CD4-positive, alpha-beta memory T cell (primary cell): ENCODE measurements around the gene NUBPL. TPM values are rescaled to one million over a fixed set of nuclear protein-coding genes. Genes with fewer than 3 reads are reported as not detected.

Experiments
- CTCF ChIA-PET: fragments of 350-600 bp; sonication (Branson Sonifier 250); formaldehyde crosslinking; loops from one replicate; lab custom pipeline; 2021; ENCODE audit warnings: inconsistent platforms; ENCODE audit not compliant: partially characterized antibody; lab: Charles Lee
- POLR2A ChIA-PET: fragments of 350-600 bp; sonication (Branson Sonifier 250); formaldehyde crosslinking; loops from one replicate; lab custom pipeline; 2021; ENCODE audit not compliant: partially characterized antibody; lab: Charles Lee
- DNase-seq, 5 donors: peaks; one replicate each; pipeline versions ENCODE4 v3.0.0 to v3.0.0-alpha.2; 2020 to 2022; ENCODE audit warnings: mixed read lengths in 1 of 5
- H3K27ac ChIP-seq: one replicate; pipeline ENCODE4 v1.7.0; 2013; ENCODE audit warnings: low read depth, low read length
- H3K27me3 ChIP-seq: 2 replicates; pipeline ENCODE4 v1.7.0; 2013; ENCODE audit warnings: mild to moderate bottlenecking, low read length, moderate library complexity; ENCODE audit not compliant: insufficient read depth
- H3K36me3 ChIP-seq: 2 replicates; pipeline ENCODE4 v1.7.0; 2013; ENCODE audit warnings: mild to moderate bottlenecking, low read length, moderate library complexity; ENCODE audit not compliant: insufficient read depth
- H3K4me1 ChIP-seq: 2 replicates; pipeline ENCODE4 v1.7.0; 2013; ENCODE audit warnings: mild to moderate bottlenecking, low read length, moderate library complexity; ENCODE audit not compliant: insufficient read depth
- H3K4me3 ChIP-seq, 2 donors: one replicate each; pipeline ENCODE4 v1.7.0; 2013; ENCODE audit warnings: low read length in 2 of 2, mild to moderate bottlenecking in 1 of 2
- H3K9me3 ChIP-seq, 2 donors: one replicate each; pipeline ENCODE4 v1.7.0; 2013; ENCODE audit warnings: low read length in 2 of 2, control low read depth in 1 of 2; ENCODE audit not compliant: control insufficient read depth in 1 of 2
- H3K27ac Mint-ChIP-seq, 7 donors: one replicate each; pipeline ENCODE4 v1.8.0; 2020 to 2021; ENCODE audit warnings: mixed read lengths in 7 of 7, mild to moderate bottlenecking in 6 of 7, inconsistent platforms in 3 of 7, moderate library complexity in 3 of 7
- H3K27me3 Mint-ChIP-seq, 2 donors: one replicate each; pipeline ENCODE4 v1.8.0; 2020 to 2021; ENCODE audit warnings: mixed read lengths in 2 of 2
- H3K36me3 Mint-ChIP-seq, 2 donors: one replicate each; pipeline ENCODE4 v1.8.0; 2020 to 2021; ENCODE audit warnings: mixed read lengths in 2 of 2, inconsistent platforms in 1 of 2, mild to moderate bottlenecking in 1 of 2
- H3K4me1 Mint-ChIP-seq, 4 donors: one replicate each; pipeline ENCODE4 v1.8.0; 2020 to 2021; ENCODE audit warnings: mixed read lengths in 4 of 4, mild to moderate bottlenecking in 1 of 4
- H3K4me3 Mint-ChIP-seq, 8 donors: one replicate each; pipeline ENCODE4 v1.8.0; 2020 to 2021; ENCODE audit warnings: mixed read lengths in 8 of 8, mild to moderate bottlenecking in 7 of 8, moderate library complexity in 6 of 8, inconsistent platforms in 3 of 8
- H3K9me3 Mint-ChIP-seq, 8 donors: one replicate each; pipeline ENCODE4 v1.8.0; 2020 to 2021; ENCODE audit warnings: mixed read lengths in 8 of 8, mild to moderate bottlenecking in 5 of 8, inconsistent platforms in 3 of 8, moderate library complexity in 1 of 8
- intact Hi-C: fragments of 100-400 bp; cut with micrococcal nuclease; formaldehyde crosslinking; loops from one replicate; pipeline ENCODE4 v1.15.1; 2023
- polyA plus RNA-seq, 2 donors: library from polyadenylated mRNA; unstranded; fragments of 300-500 nt; fragmentation: Illumina TruSeq; gene quantifications; one replicate each; pipeline ENCODE4 v1.2.3, GENCODE V29; 2021
- total RNA-seq, 2 experiments: library from RNA; stranded (reverse); gene quantifications; one replicate each; pipeline ENCODE4 v1.2.3, GENCODE V29; 2021

Gene NUBPL
- total and polyA plus RNA-seq, 4 experiments from 2014 or later = 7.2 to 10.1 (median 7.4) TPM

DNA sequence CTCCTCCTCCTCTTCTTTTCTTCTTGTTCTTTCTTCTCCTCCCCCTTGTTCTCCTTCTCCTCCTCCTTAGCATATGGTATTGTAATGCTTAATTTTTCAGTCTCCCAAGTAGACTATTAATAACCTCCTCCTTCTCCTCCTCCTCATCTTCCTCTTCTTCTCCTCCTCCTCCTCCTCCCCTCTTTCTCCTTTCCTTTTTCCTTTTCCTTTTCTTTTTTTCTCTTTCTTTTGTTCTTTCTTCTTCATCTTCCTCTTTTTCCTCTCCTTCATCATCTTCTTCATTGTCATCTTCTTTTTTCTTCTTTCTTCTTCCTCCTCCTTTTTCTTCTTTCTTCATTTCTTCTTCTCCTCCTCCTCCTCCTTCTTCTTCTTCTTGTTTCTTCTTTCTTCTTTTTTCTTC, 264.3 kb downstream of the NUBPL start:
- intact Hi-C loops = no loop called here
- Mint-ChIP-seq H3K27ac (no peak overlapping the region), H3K27me3 (no peaks in the 10 kb centered on the region), H3K4me3 (no peak overlapping the region), H3K4me1 (no peaks in the 10 kb centered on the region), H3K9me3 (peaks cover 0 to 1% (median 0%) of the 10 kb centered on the region in 8 donors), H3K36me3 (peaks cover 9 to 18% of the 10 kb centered on the region in 2 donors)
- H3K9me3 ChIP-seq = no peaks in the 10 kb centered on the region
- no peaks in the 10 kb centered on the region for H3K27me3 ChIP-seq
- ChIA-PET POLR2A (no interaction called here), CTCF (no interaction called here)
- no peak for DNase-seq
- no peaks in the 10 kb centered on the region for H3K36me3 ChIP-seq
- H3K4me1 ChIP-seq = no peaks in the 10 kb centered on the region
- no peak overlapping the region for H3K4me3 ChIP-seq
- H3K27ac ChIP-seq = no peak overlapping the region

DNA sequence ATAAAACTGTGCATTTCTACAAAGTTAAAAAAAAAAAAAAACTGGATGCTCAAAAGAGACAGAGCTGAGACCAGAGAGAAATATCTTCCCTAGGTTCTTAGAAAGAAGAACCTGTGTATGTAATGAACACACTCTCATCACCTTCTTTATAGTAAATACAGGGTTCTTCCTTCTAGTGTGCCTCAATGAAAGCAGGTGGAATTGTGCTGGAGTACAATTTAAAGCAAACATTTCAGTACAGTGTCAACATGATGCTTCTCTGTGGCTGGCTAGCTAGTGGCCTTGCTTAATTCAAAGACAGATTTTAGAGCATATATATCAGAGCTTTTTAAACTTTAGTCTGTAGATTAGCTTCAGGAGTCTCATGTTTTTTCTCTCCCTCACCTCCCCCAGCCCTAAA, 266.1 kb downstream of the NUBPL start:
- no peak overlapping the region for H3K27ac Mint-ChIP-seq
- no peak overlapping the region for H3K4me3 ChIP-seq
- CTCF ChIA-PET = no interaction called here
- no peak overlapping the region for H3K4me3 Mint-ChIP-seq
- peaks cover 16 to 18% of the 10 kb centered on the region in 2 donors for H3K36me3 Mint-ChIP-seq
- DNase-seq = no peak
- H3K9me3 Mint-ChIP-seq = peaks cover 0 to 1% (median 0%) of the 10 kb centered on the region in 8 donors
- no peaks in the 10 kb centered on the region for H3K4me1 ChIP-seq
- no peaks in the 10 kb centered on the region for H3K27me3 Mint-ChIP-seq
- H3K27ac ChIP-seq = no peak overlapping the region
- H3K4me1 Mint-ChIP-seq = no peaks in the 10 kb centered on the region
- POLR2A ChIA-PET = no interaction called here
- H3K36me3 ChIP-seq = no peaks in the 10 kb centered on the region
- H3K27me3 ChIP-seq = no peaks in the 10 kb centered on the region
- intact Hi-C loops = no loop called here
- H3K9me3 ChIP-seq = no peaks in the 10 kb centered on the region

DNA sequence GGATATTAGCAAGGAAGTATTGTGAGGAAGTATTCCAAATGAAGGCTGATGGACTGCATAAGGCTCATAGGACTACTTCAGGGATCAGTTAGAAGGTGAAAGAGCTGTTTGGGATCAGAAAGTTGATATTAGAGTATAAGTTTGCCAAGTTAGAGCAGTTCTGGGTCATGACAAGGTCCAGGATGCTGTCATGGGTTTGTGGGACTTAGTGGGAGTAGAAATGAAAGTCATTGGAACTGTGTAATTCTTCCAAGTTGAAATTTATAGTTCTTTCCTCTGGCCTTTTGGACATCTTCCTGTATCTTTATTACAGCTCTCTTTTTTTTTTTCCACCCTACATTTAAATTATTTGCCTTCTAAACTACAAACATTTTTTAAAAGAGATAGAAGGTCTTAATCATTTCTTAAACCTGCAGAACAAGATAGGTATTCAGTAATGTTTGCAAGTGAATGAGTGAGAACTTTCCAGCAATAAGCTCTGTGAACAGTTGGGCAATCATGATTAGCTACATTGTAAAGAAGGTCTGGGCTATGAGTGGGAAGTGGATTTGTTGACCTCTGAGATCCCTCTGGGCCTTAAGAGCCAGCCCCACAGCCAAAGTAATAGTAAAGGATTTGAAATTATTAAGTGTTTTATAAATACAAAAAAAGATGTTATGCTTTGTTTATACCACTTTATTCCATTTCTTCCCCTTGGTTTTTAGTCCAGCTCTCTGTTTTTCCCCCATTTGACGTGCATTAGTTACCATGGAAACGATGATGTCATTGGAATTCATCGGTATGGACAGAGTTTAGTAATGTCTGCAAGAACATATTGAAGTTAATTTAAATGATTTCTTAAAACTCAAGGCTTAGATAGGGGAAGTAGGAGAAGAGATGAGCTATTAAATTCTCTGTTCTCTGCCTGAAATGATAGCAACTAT, 268.0 kb downstream of the NUBPL start:
- ChIA-PET CTCF (no interaction called here), POLR2A (no interaction called here)
- no peak for DNase-seq
- Mint-ChIP-seq H3K36me3 (peaks cover 16 to 18% of the 10 kb centered on the region in 2 donors), H3K27ac (no peak overlapping the region), H3K4me1 (no peaks in the 10 kb centered on the region), H3K4me3 (no peak overlapping the region), H3K27me3 (no peaks in the 10 kb centered on the region), H3K9me3 (peaks cover 0 to 1% (median 0%) of the 10 kb centered on the region in 8 donors)
- no peaks in the 10 kb centered on the region for H3K4me1 ChIP-seq
- no peaks in the 10 kb centered on the region for H3K27me3 ChIP-seq
- no peaks in the 10 kb centered on the region for H3K9me3 ChIP-seq
- no peak overlapping the region for H3K27ac ChIP-seq
- intact Hi-C loops = no loop called here
- H3K36me3 ChIP-seq = no peaks in the 10 kb centered on the region
- no peak overlapping the region for H3K4me3 ChIP-seq

DNA sequence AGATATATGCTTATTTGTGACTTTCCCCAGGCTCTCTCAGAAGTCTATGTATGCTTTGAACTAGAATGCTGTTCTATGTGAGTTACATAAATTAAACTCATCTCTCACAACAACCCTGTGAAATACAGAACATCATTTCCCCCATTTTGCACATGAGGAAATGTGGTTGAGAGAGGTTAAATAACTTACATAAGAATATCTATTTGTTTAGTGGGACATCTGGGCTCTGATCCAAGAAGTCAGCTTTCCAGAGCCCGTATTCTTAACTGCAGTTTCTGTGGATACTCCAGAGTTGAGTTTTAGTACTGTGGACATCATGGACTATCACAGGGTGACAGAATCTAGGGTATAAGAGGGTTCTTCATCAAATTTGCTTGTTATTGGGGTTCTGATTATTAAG, 273.4 kb downstream of the NUBPL start:
- Histone ChIP-seq H3K27me3 (no peaks in the 10 kb centered on the region), H3K4me1 (no peaks in the 10 kb centered on the region), H3K36me3 (no peaks in the 10 kb centered on the region), H3K27ac (no peak overlapping the region), H3K9me3 (no peaks in the 10 kb centered on the region), H3K4me3 (no peak overlapping the region)
- intact Hi-C loops = no loop called here
- no peak overlapping the region for H3K4me3 Mint-ChIP-seq
- POLR2A ChIA-PET = no interaction called here
- CTCF ChIA-PET = no interaction called here
- peaks cover 6 to 18% of the 10 kb centered on the region in 2 donors for H3K36me3 Mint-ChIP-seq
- H3K27me3 Mint-ChIP-seq = no peaks in the 10 kb centered on the region
- DNase-seq = no peak
- no peaks in the 10 kb centered on the region for H3K4me1 Mint-ChIP-seq
- H3K27ac Mint-ChIP-seq = no peak overlapping the region
- no peaks in the 10 kb centered on the region for H3K9me3 Mint-ChIP-seq

DNA sequence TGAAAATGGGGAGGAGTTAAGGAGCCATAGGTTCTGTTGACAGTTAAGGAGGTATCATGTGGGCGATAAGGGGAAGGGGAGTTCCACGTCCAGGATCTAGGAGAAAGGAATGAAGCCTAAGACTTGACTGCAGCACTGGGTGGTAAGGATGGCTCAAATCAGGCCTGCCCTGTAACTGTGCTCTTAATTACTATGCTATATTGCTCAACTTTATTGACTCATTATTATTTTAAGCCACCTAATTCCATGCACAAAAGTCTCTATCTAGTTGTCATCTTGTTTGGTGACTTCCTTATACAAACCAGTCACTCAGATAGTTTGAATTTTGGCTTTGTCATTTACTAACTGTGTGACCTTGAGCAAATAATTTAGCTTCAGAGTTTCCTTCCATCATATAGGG, 273.8 kb downstream of the NUBPL start:
- H3K27me3 Mint-ChIP-seq = no peaks in the 10 kb centered on the region
- no peak overlapping the region for H3K27ac Mint-ChIP-seq
- no peaks in the 10 kb centered on the region for H3K4me1 Mint-ChIP-seq
- ChIA-PET CTCF (no interaction called here), POLR2A (no interaction called here)
- no peaks in the 10 kb centered on the region for H3K9me3 ChIP-seq
- no peak for DNase-seq
- no peak overlapping the region for H3K27ac ChIP-seq
- H3K27me3 ChIP-seq = no peaks in the 10 kb centered on the region
- H3K4me3 ChIP-seq = no peak overlapping the region
- H3K36me3 ChIP-seq = no peaks in the 10 kb centered on the region
- intact Hi-C loops = no loop called here
- H3K4me1 ChIP-seq = no peaks in the 10 kb centered on the region
- H3K36me3 Mint-ChIP-seq = peaks cover 6 to 22% of the 10 kb centered on the region in 2 donors
- H3K9me3 Mint-ChIP-seq = peaks cover 0 to 2% (median 0%) of the 10 kb centered on the region in 8 donors
- H3K4me3 Mint-ChIP-seq = no peak overlapping the region

DNA sequence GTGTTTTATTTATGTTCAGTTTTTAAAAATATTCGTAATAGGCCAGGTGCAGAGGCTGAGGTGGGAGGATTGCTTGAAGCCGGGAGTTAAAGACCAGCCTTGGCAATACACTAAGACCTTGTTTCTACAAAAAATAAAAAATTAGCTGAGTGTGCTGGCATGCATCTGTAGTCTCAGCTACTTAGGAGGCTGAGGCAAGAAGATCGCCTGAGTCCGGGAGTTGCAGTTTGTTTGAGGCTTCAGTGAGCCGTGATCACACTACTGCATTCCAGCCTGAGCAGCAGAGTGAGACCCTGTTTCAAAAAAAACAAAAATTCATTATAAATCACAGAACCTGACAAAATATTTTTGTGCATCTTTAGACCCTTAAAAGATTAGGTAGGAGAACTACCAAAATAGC, 275.8 kb downstream of the NUBPL start:
- H3K36me3 ChIP-seq = no peaks in the 10 kb centered on the region

DNA sequence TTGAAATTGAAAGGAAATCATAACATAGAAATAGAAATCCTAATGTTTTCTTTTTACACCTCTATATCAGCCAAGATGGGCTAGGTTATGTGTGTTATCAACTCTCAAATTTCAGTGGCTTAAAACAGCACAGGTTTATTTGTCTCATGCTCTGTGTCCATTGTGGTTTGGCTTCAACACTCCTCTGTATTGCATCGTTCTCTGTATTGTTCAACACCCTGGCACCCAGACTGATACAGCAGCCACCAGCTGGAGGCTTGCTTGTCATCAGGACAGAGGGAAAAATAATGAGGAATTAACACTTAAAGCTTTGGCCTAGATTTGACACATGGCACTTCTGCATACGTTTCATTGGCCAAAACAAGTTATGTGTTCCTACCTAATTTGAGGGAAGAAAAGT, 281.7 kb downstream of the NUBPL start:
- no peaks in the 10 kb centered on the region for H3K36me3 ChIP-seq
- Mint-ChIP-seq H3K4me1 (peaks cover 0 to 9% (median 3%) of the 10 kb centered on the region in 4 donors), H3K27ac (no peak overlapping the region), H3K27me3 (no peaks in the 10 kb centered on the region), H3K36me3 (peaks cover 13 to 33% of the 10 kb centered on the region in 2 donors), H3K4me3 (no peak overlapping the region), H3K9me3 (peaks cover 0 to 2% (median 0%) of the 10 kb centered on the region in 8 donors)
- no peak overlapping the region for H3K4me3 ChIP-seq
- ChIA-PET POLR2A (no interaction called here), CTCF (no interaction called here)
- no peaks in the 10 kb centered on the region for H3K9me3 ChIP-seq
- intact Hi-C loops = no loop called here
- no peak for DNase-seq
- H3K27me3 ChIP-seq = no peaks in the 10 kb centered on the region
- no peaks in the 10 kb centered on the region for H3K4me1 ChIP-seq
- no peak overlapping the region for H3K27ac ChIP-seq

More for the DNA sequence above, 275.8 kb downstream of the NUBPL start:
- no peak overlapping the region for H3K4me3 ChIP-seq
- no peak overlapping the region for H3K4me3 Mint-ChIP-seq
- no peaks in the 10 kb centered on the region for H3K4me1 Mint-ChIP-seq
- H3K27me3 Mint-ChIP-seq = no peaks in the 10 kb centered on the region
- no peak overlapping the region for H3K27ac ChIP-seq
- POLR2A ChIA-PET = no interaction called here
- H3K4me1 ChIP-seq = no peaks in the 10 kb centered on the region
- peaks cover 6 to 17% of the 10 kb centered on the region in 2 donors for H3K36me3 Mint-ChIP-seq
- H3K9me3 Mint-ChIP-seq = peaks cover 0 to 2% (median 0%) of the 10 kb centered on the region in 8 donors
- no peak for DNase-seq
- no peak overlapping the region for H3K27ac Mint-ChIP-seq
- CTCF ChIA-PET = no interaction called here
- H3K27me3 ChIP-seq = no peaks in the 10 kb centered on the region
- no peaks in the 10 kb centered on the region for H3K9me3 ChIP-seq
- intact Hi-C loops = no loop called here
